Measurements from ENCODE around the gene MAML3.

Gene MAML3

DNA sequence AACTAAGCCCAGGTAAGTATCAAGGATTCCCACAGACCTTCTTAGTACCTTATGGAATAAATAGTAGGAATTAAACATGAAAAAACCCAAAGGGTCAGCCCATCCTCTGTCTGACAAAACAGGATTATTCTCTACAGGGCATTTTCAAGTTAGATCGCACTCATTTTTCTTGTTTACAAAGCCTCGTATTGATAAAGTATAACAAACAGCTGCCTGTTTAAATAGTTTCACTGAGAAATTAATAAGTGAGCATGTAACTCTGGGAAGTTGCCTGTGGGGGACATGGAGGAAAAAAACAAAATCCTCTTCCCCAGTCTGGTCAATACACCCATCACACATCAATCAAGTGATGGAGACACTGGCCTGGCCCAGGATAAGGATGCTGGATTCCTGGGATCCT is 48.5 kb downstream of the MAML3 start:
- no peak for TF ChIP-seq ZNF384 (IDR thresholded peaks at IDR 0.05)
- TF ChIP-seq FOXK2 (IDR thresholded peaks at IDR 0.05): no peak
- no peak for TF ChIP-seq BHLHE40 (IDR thresholded peaks at IDR 0.05; ENCODE audit: borderline replicate concordance)
- TF ChIP-seq LEF1 (IDR thresholded peaks at IDR 0.05; ENCODE audit: borderline replicate concordance): no peak
- no peak for TF ChIP-seq SP1 (IDR thresholded peaks at IDR 0.05)
- no peak for TF ChIP-seq ARNT (IDR thresholded peaks at IDR 0.05)
- no peak for TF ChIP-seq ELF4 (IDR thresholded peaks at IDR 0.05)
- TF ChIP-seq L3MBTL2 (conservative IDR thresholded peaks at IDR 0.05): no peak
- ChIA-PET POLR2A (interaction anchor here (0.9 kb wide), 1 partner anchor 11 kb away, joined by 4 read pairs; no protein-coding TSS in a partner anchor), CTCF (no interaction called here)
- DNase-seq (ENCODE audit: extremely low spot score): no peak

DNA sequence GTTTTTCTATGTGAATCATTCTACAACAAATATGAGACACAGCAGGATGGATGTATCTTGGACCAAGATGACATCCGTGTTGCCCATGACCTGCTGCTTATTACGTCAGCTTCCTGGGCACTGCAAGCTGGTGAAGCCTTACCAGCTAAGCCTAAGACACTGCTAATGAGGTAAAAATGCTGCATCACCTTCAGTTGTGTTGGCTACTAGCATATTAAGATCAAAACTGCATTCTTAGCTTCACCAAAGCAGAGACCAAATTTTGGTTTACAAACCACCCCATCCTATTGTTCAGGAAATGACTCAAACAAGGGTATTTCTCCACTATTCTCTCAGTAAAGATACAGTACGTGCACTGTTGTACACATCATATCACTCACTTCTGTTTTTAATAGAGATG is 50.3 kb downstream of the MAML3 start:
- ChIA-PET CTCF (no interaction called here), POLR2A (no interaction called here)
- DNase-seq (ENCODE audit: extremely low spot score): no peak
- TF ChIP-seq TARDBP (IDR thresholded peaks at IDR 0.05): no peak
- TF ChIP-seq ARNT (IDR thresholded peaks at IDR 0.05): no peak
- no peak for TF ChIP-seq NFRKB (IDR thresholded peaks at IDR 0.05)
- no peak for TF ChIP-seq SP1 (IDR thresholded peaks at IDR 0.05)
- no peak for TF ChIP-seq FOXA1 (IDR thresholded peaks at IDR 0.05)

DNA sequence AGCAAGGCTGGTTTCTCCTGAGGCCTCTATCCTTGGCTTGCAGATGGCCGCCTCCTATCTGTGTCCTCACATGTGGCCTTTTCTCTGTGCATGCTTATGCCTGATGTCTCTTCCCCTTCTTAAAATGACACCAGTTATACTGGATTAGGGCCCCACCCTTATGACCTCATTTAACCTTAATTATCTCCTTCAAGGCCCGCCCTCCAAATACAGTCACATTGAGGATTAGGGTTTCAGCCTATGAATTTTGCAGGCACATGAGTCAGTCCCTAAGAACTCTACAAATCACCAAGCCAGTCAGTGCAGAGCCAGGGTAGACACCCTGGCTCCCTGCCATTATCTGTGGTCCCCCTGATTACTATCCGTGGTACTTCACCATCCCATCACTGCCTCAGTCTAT is 51.6 kb downstream of the MAML3 start:
- ChIA-PET CTCF (no interaction called here), POLR2A (no interaction called here)
- DNase-seq (ENCODE audit: extremely low spot score): no peak
- no peak for TF ChIP-seq TARDBP (IDR thresholded peaks at IDR 0.05)
- no peak for TF ChIP-seq FOXK2 (IDR thresholded peaks at IDR 0.05)
- TF ChIP-seq NFRKB (IDR thresholded peaks at IDR 0.05): no peak
- no peak for TF ChIP-seq HDGF (IDR thresholded peaks at IDR 0.05; ENCODE audit: borderline replicate concordance)
- TF ChIP-seq ARNT (IDR thresholded peaks at IDR 0.05): no peak
- no peak for TF ChIP-seq SP1 (IDR thresholded peaks at IDR 0.05)
- TF ChIP-seq L3MBTL2 (conservative IDR thresholded peaks at IDR 0.05): no peak
- TF ChIP-seq, protein P1, sequence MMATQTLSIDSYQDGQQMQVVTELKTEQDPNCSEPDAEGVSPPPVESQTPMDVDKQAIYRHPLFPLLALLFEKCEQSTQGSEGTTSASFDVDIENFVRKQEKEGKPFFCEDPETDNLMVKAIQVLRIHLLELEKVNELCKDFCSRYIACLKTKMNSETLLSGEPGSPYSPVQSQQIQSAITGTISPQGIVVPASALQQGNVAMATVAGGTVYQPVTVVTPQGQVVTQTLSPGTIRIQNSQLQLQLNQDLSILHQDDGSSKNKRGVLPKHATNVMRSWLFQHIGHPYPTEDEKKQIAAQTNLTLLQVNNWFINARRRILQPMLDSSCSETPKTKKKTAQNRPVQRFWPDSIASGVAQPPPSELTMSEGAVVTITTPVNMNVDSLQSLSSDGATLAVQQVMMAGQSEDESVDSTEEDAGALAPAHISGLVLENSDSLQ (IDR thresholded peaks at IDR 0.05): no peak
- no peak for TF ChIP-seq BHLHE40 (IDR thresholded peaks at IDR 0.05; ENCODE audit: borderline replicate concordance)
- no peak for TF ChIP-seq ELF4 (IDR thresholded peaks at IDR 0.05)

DNA sequence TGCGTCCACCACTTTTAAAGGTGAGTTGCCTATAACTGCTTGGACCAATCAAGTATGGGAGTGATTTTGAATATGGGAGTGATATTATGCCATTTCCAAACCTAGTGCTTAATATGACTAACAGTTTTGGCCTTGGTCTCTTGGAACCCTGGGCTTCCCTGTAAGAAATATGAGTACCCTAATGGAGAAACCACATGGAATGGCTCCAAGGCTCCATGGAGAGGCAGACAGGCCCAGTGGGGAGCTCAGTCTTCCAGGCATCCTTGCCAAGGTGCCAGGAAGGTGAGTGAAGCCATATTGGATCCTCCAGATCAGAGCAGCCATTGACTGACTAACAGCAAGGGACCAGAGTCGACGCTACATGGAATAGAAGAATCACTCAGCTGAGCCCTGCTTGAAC is 53.2 kb downstream of the MAML3 start:
- ChIA-PET POLR2A (no interaction called here), CTCF (no interaction called here)
- no peak for DNase-seq (ENCODE audit: extremely low spot score)
- TF ChIP-seq ELF4 (IDR thresholded peaks at IDR 0.05) (no peak), ZNF384 (IDR thresholded peaks at IDR 0.05) (no peak), HDGF (IDR thresholded peaks at IDR 0.05; ENCODE audit: borderline replicate concordance) (no peak), FOXM1 (IDR thresholded peaks at IDR 0.05; ENCODE audit: borderline replicate concordance) (no peak), CTBP1 (IDR thresholded peaks at IDR 0.05; ENCODE audit: borderline replicate concordance) (no peak), L3MBTL2 (conservative IDR thresholded peaks at IDR 0.05) (no peak), TARDBP (IDR thresholded peaks at IDR 0.05) (no peak), SP1 (IDR thresholded peaks at IDR 0.05) (no peak), BHLHE40 (IDR thresholded peaks at IDR 0.05; ENCODE audit: borderline replicate concordance) (no peak), SUZ12 (IDR thresholded peaks at IDR 0.05) (no peak), ARNT (IDR thresholded peaks at IDR 0.05) (no peak), FOXA1 (IDR thresholded peaks at IDR 0.05) (no peak), NFRKB (IDR thresholded peaks at IDR 0.05) (no peak), FOXK2 (IDR thresholded peaks at IDR 0.05) (no peak), LEF1 (IDR thresholded peaks at IDR 0.05; ENCODE audit: borderline replicate concordance) (no peak)

DNA sequence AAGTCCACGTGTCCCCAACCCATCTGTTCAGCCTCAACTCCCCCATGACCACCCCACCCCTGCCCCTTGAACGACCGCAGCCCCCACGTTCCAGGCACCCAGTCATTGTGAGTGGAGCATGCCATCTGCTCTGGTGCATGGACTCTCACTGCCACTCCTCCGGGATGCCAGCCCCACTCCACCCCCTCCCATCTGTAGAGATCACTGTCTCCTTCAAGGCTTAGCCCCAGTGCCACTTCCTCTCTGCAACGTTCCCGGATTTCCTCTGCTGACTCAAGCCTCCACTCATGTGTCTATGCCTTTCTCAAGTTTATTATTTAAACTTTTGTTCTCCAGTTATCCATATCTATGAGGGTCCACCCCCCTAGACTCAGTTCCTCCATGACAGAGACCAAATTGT is 54.0 kb downstream of the MAML3 start:
- no peak for DNase-seq (ENCODE audit: extremely low spot score)
- CTCF ChIA-PET: no interaction called here
- POLR2A ChIA-PET: no interaction called here
- TF ChIP-seq TARDBP (IDR thresholded peaks at IDR 0.05): no peak
- no peak for TF ChIP-seq ZNF384 (IDR thresholded peaks at IDR 0.05)
- no peak for TF ChIP-seq ARNT (IDR thresholded peaks at IDR 0.05)
- TF ChIP-seq SP1 (IDR thresholded peaks at IDR 0.05): no peak
- TF ChIP-seq L3MBTL2 (conservative IDR thresholded peaks at IDR 0.05): no peak
- TF ChIP-seq NFRKB (IDR thresholded peaks at IDR 0.05): no peak
- no peak for TF ChIP-seq LEF1 (IDR thresholded peaks at IDR 0.05; ENCODE audit: borderline replicate concordance)
- TF ChIP-seq SUZ12 (IDR thresholded peaks at IDR 0.05): no peak
- no peak for TF ChIP-seq BHLHE40 (IDR thresholded peaks at IDR 0.05; ENCODE audit: borderline replicate concordance)
- no peak for TF ChIP-seq FOXK2 (IDR thresholded peaks at IDR 0.05)
- no peak for TF ChIP-seq FOXM1 (IDR thresholded peaks at IDR 0.05; ENCODE audit: borderline replicate concordance)
- TF ChIP-seq, protein P1 (IDR thresholded peaks at IDR 0.05): no peak
- TF ChIP-seq FOXA1 (IDR thresholded peaks at IDR 0.05): no peak
- TF ChIP-seq CTBP1 (IDR thresholded peaks at IDR 0.05; ENCODE audit: borderline replicate concordance): no peak
- TF ChIP-seq HDGF (IDR thresholded peaks at IDR 0.05; ENCODE audit: borderline replicate concordance): no peak
- no peak for TF ChIP-seq ELF4 (IDR thresholded peaks at IDR 0.05)

DNA sequence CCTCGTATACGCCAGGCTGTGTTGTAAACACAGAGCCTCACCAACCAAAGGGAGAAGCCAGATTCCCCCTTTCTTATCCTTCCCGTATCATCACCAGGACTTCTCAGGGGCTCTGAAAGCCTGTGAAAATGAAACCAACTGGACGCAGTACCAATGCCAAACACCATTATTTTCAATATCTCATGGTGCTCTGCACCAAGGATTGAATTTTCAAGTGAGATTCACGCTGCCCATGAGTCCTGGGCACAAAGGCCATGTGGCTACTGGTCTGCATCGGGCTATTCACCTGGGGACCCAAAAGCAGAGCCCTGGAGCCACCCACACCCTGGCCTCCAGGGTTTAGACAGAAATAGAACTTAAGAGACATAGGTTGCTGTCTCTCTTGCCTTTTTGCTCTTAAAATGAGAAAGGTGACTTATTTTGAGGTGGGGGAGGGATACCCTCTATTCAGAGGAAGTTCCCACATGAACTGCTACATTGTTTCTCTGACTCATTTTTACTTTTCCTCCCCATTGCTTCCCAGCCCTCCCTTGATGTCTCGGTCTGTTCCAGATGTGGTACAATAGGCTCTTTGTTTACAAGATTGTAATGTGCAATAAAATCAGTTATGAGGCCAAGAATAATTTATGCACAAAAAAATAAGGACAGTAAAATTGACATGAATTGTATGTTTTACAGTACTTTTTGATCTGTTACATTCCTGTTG is 55.4 kb downstream of the MAML3 start:
- POLR2A ChIA-PET: interaction anchor here (0.7 to 1.9 kb wide), 2 partner anchors 45 to 53 kb away, joined by 3 to 9 read pairs; no protein-coding TSS in a partner anchor
- no peak for DNase-seq (ENCODE audit: extremely low spot score)
- CTCF ChIA-PET: no interaction called here
- TF ChIP-seq TARDBP (IDR thresholded peaks at IDR 0.05) (no peak), SUZ12 (IDR thresholded peaks at IDR 0.05) (no peak), L3MBTL2 (conservative IDR thresholded peaks at IDR 0.05) (no peak), HDGF (IDR thresholded peaks at IDR 0.05; ENCODE audit: borderline replicate concordance) (no peak), FOXA1 (IDR thresholded peaks at IDR 0.05) (no peak), SP1 (IDR thresholded peaks at IDR 0.05) (no peak), ARNT (IDR thresholded peaks at IDR 0.05) (no peak), CTBP1 (IDR thresholded peaks at IDR 0.05; ENCODE audit: borderline replicate concordance) (no peak), LEF1 (IDR thresholded peaks at IDR 0.05; ENCODE audit: borderline replicate concordance) (no peak), ZNF384 (IDR thresholded peaks at IDR 0.05) (no peak), BHLHE40 (IDR thresholded peaks at IDR 0.05; ENCODE audit: borderline replicate concordance) (no peak), NFRKB (IDR thresholded peaks at IDR 0.05) (no peak), ELF4 (IDR thresholded peaks at IDR 0.05) (no peak), FOXM1 (IDR thresholded peaks at IDR 0.05; ENCODE audit: borderline replicate concordance) (no peak), FOXK2 (IDR thresholded peaks at IDR 0.05) (no peak)
- TF ChIP-seq, protein P1 (IDR thresholded peaks at IDR 0.05): no peak
